Right renal cortex interstitium (tissue), 3 donors: ENCODE measurements around the gene MYO1H. TPM values are rescaled to one million over a fixed set of nuclear protein-coding genes. Genes with fewer than 3 reads are reported as not detected.
"Not testable (repeated sequence)": the region's sequence is repeated elsewhere in the genome, so short reads cannot be mapped to it uniquely, and the experiment has no call there.

Experiments
- DNase-seq, 3 donors: peaks; one replicate each; pipeline ENCODE4 v3.0.0-alpha.2; 2013; ENCODE audit warnings: low read depth in 3 of 3, low spot score in 2 of 3
- polyA plus RNA-seq, 3 donors: library from polyadenylated mRNA; unstranded; fragments of 120-200 nt; gene quantifications; one replicate each; pipeline ENCODE4 v1.2.1, GENCODE V29; 2013; ENCODE audit not compliant: insufficient read length in 3 of 3

The MYO1H gene
- polyA plus RNA-seq, 3 donors = 1.2 to 1.4 (median 1.3) TPM

GRCh38 chr12:109406147-109406546 is 58.4 kb downstream of the MYO1H start:
- not testable (repeated sequence) for DNase-seq

GRCh38 chr12:109418848-109419480 is 71.3 kb downstream of the MYO1H start:
- no peak for DNase-seq

- no peak for DNase-seq
These were observed 73.8 kb downstream of the MYO1H start for GRCh38 chr12:109421355-109422087.

GRCh38 chr12:109422251-109422650 is 74.6 kb downstream of the MYO1H start:
- DNase-seq = no peak

- DNase-seq = no peak
These were observed 75.7 kb downstream of the MYO1H start for GRCh38 chr12:109423392-109423791.

- DNase-seq = peak; percentile 31 to 64 (median 41)
These were observed 80.4 kb downstream of the MYO1H start for GRCh38 chr12:109428037-109428629.

GRCh38 chr12:109428804-109429203 is 81.1 kb downstream of the MYO1H start:
- DNase-seq = not testable (repeated sequence)

- DNase-seq = no peak
These were observed 82.5 kb downstream of the MYO1H start for GRCh38 chr12:109430244-109430643.

GRCh38 chr12:109432431-109432830 is 84.7 kb downstream of the MYO1H start:
- DNase-seq = no peak

GRCh38 chr12:109432842-109433304 is 85.2 kb downstream of the MYO1H start:
- peak; percentile 56 to 64 (median 58) for DNase-seq

GRCh38 chr12:109433618-109434017 is 85.9 kb downstream of the MYO1H start:
- no peak for DNase-seq

- DNase-seq = no peak
These were observed 86.9 kb downstream of the MYO1H start for GRCh38 chr12:109434582-109434981.

GRCh38 chr12:109435428-109436187 is 87.9 kb downstream of the MYO1H start:
- no peak for DNase-seq

- no peak for DNase-seq
These were observed 88.5 kb downstream of the MYO1H start for GRCh38 chr12:109436188-109436560.

- no peak for DNase-seq
These were observed 91.5 kb downstream of the MYO1H start for GRCh38 chr12:109439181-109439580.

GRCh38 chr12:109439951-109440350 is 92.3 kb downstream of the MYO1H start:
- not testable (repeated sequence) for DNase-seq

GRCh38 chr12:109440851-109441490 is 93.3 kb downstream of the MYO1H start:
- no peak for DNase-seq

- DNase-seq = no peak
These were observed 96.1 kb downstream of the MYO1H start for GRCh38 chr12:109443794-109444193.

GRCh38 chr12:109444259-109444658 is 96.6 kb downstream of the MYO1H start:
- no peak for DNase-seq

GRCh38 chr12:109445191-109445609 is 97.5 kb downstream of the MYO1H start:
- DNase-seq = no peak

GRCh38 chr12:109446869-109447268 is 99.2 kb downstream of the MYO1H start:
- DNase-seq = no peak
